ENCODE results near the gene C1orf159.
A peak's percentile ranks its signal among the peaks of the same experiment; 100 is the strongest.

Gene C1orf159

GRCh38 chr1:1119272-1119890 lies 3.5 kb upstream of the C1orf159 start:
- Histone ChIP-seq H3K27me3 (ENCODE audit: control insufficient read depth, insufficient read depth, low read length) (peaks cover 12% of the 10 kb centered on the region), H3K4me1 (ENCODE audit: control insufficient read depth, insufficient read depth, low read length) (no peaks in the 10 kb centered on the region), H3K9me3 (ENCODE audit: control insufficient read depth, insufficient read depth, low read length) (no peaks in the 10 kb centered on the region), H3K9ac (ENCODE audit: low read depth, low read length) (no peak overlapping the region), H3K4me3 (ENCODE audit: low read depth, low read length) (no peak overlapping the region), H3K36me3 (ENCODE audit: control insufficient read depth, insufficient read depth, low read length) (no peaks in the 10 kb centered on the region)

GRCh38 chr1:1118876-1119220 lies 3.0 kb upstream of the C1orf159 start:
- Histone ChIP-seq H3K4me1 (ENCODE audit: control insufficient read depth, insufficient read depth, low read length) (no peaks in the 10 kb centered on the region), H3K27me3 (ENCODE audit: control insufficient read depth, insufficient read depth, low read length) (peaks cover 12% of the 10 kb centered on the region), H3K36me3 (ENCODE audit: control insufficient read depth, insufficient read depth, low read length) (no peaks in the 10 kb centered on the region), H3K4me3 (ENCODE audit: low read depth, low read length) (no peak overlapping the region), H3K9me3 (ENCODE audit: control insufficient read depth, insufficient read depth, low read length) (no peaks in the 10 kb centered on the region), H3K9ac (ENCODE audit: low read depth, low read length) (no peak overlapping the region)

GRCh38 chr1:1118011-1118875 lies 2.4 kb upstream of the C1orf159 start:
- Histone ChIP-seq H3K4me1 (ENCODE audit: control insufficient read depth, insufficient read depth, low read length) (no peaks in the 10 kb centered on the region), H3K9me3 (ENCODE audit: control insufficient read depth, insufficient read depth, low read length) (peaks cover 4% of the 10 kb centered on the region)

DNA sequence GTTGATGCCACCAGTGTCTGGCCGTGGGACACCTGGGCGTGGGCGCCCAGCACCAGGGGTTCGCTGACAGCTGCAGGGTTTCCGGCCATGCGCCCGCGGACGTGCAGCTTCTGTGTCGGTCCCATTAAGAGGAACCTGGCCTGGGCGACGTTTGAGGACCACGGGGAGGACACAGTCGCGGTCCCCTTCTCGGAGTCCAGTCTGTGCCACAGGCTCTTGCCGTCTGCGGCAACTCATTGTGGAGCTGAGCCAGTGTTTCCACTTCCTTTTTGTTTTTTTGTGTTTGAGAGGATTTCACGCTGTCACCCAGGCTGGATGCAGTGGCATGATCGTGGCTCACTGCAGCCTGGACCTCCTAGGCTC lies 1.6 kb upstream of the C1orf159 start:
- no peaks in the 10 kb centered on the region for H3K4me1 ChIP-seq (ENCODE audit: control insufficient read depth, insufficient read depth, low read length)
- peaks cover 12% of the 10 kb centered on the region for H3K27me3 ChIP-seq (ENCODE audit: control insufficient read depth, insufficient read depth, low read length)
- peaks cover 5% of the 10 kb centered on the region for H3K36me3 ChIP-seq (ENCODE audit: control insufficient read depth, insufficient read depth, low read length)
- H3K9me3 ChIP-seq (ENCODE audit: control insufficient read depth, insufficient read depth, low read length), result peaks cover 5% of the 10 kb centered on the region
- no peak overlapping the region for H3K9ac ChIP-seq (ENCODE audit: low read depth, low read length)
- no peak overlapping the region for H3K4me3 ChIP-seq (ENCODE audit: low read depth, low read length)

More at GRCh38 chr1:1118011-1118875, 2.4 kb upstream of the C1orf159 start:
- no peak overlapping the region for H3K4me3 ChIP-seq (ENCODE audit: low read depth, low read length)
- peaks cover 4% of the 10 kb centered on the region for H3K36me3 ChIP-seq (ENCODE audit: control insufficient read depth, insufficient read depth, low read length)
- no peak overlapping the region for H3K9ac ChIP-seq (ENCODE audit: low read depth, low read length)
- peaks cover 12% of the 10 kb centered on the region for H3K27me3 ChIP-seq (ENCODE audit: control insufficient read depth, insufficient read depth, low read length)

DNA sequence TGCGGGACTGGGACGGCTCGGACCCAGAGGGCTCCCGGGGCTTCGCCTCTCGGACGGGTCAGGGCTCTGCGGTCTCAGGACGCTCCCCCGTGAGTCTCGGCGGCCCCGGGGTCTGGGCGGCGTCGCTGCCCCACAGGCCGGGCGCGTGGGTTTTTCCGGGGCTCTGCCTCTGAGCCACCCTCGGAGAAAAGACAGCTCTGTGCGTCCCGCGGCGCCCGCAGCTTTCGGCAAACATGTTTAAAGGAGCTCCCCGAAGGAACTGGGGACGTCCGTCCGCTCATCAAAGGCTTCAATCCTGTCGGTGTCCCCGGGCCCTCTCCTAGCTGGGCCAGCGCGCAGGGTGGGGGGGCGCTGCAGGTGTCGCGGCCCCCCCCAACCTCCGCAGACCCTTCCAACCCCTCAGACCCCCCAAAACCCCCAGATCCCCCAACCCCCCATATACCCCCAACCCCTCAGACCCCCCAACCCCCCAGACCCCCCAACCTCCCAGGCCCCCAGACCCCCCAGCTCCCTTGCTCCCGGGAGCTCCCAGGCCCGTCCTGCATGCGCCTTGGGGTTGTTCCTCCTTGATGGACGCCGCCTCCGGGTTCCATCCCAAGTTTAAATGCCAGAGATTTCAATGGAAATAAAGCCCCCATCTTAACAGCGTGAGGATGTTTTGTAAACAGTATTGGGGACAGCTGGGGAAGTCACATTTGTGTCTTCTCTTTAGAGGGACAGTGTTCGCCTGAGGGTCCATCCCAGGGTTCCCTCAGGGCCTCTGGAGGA lies 996 bp upstream of the C1orf159 start:
- H3K4me1 ChIP-seq (ENCODE audit: control insufficient read depth, insufficient read depth, low read length), result no peaks in the 10 kb centered on the region
- H3K4me3 ChIP-seq (ENCODE audit: low read depth, low read length), result peak overlapping the region; percentile 45
- peaks cover 5% of the 10 kb centered on the region for H3K9me3 ChIP-seq (ENCODE audit: control insufficient read depth, insufficient read depth, low read length)
- H3K27me3 ChIP-seq (ENCODE audit: control insufficient read depth, insufficient read depth, low read length), result peaks cover 12% of the 10 kb centered on the region
- peaks cover 5% of the 10 kb centered on the region for H3K36me3 ChIP-seq (ENCODE audit: control insufficient read depth, insufficient read depth, low read length)
- no peak overlapping the region for H3K9ac ChIP-seq (ENCODE audit: low read depth, low read length)

- H3K4me3 ChIP-seq (ENCODE audit: low read depth, low read length), result peak overlapping the region; percentile 52
- no peaks in the 10 kb centered on the region for H3K4me1 ChIP-seq (ENCODE audit: control insufficient read depth, insufficient read depth, low read length)
- peaks cover 5% of the 10 kb centered on the region for H3K9me3 ChIP-seq (ENCODE audit: control insufficient read depth, insufficient read depth, low read length)
- H3K27me3 ChIP-seq (ENCODE audit: control insufficient read depth, insufficient read depth, low read length), result peaks cover 12% of the 10 kb centered on the region
- no peak overlapping the region for H3K9ac ChIP-seq (ENCODE audit: low read depth, low read length)
- H3K36me3 ChIP-seq (ENCODE audit: control insufficient read depth, insufficient read depth, low read length), result peaks cover 5% of the 10 kb centered on the region
These were observed 628 bp downstream of the C1orf159 start for GRCh38 chr1:1115136-1115785.

GRCh38 chr1:1114431-1114830 lies 1.5 kb downstream of the C1orf159 start:
- H3K27me3 ChIP-seq (ENCODE audit: control insufficient read depth, insufficient read depth, low read length), result peaks cover 12% of the 10 kb centered on the region
- H3K4me3 ChIP-seq (ENCODE audit: low read depth, low read length), result peak overlapping the region; percentile 52
- H3K4me1 ChIP-seq (ENCODE audit: control insufficient read depth, insufficient read depth, low read length), result no peaks in the 10 kb centered on the region
- peaks cover 9% of the 10 kb centered on the region for H3K36me3 ChIP-seq (ENCODE audit: control insufficient read depth, insufficient read depth, low read length)
- H3K9me3 ChIP-seq (ENCODE audit: control insufficient read depth, insufficient read depth, low read length), result peaks cover 5% of the 10 kb centered on the region
- H3K9ac ChIP-seq (ENCODE audit: low read depth, low read length), result no peak overlapping the region

GRCh38 chr1:1112237-1112985 lies 3.5 kb downstream of the C1orf159 start:
- Histone ChIP-seq H3K4me1 (ENCODE audit: control insufficient read depth, insufficient read depth, low read length) (no peaks in the 10 kb centered on the region), H3K9ac (ENCODE audit: low read depth, low read length) (no peak overlapping the region), H3K27me3 (ENCODE audit: control insufficient read depth, insufficient read depth, low read length) (peaks cover 3% of the 10 kb centered on the region), H3K9me3 (ENCODE audit: control insufficient read depth, insufficient read depth, low read length) (peaks cover 5% of the 10 kb centered on the region), H3K4me3 (ENCODE audit: low read depth, low read length) (no peak overlapping the region), H3K36me3 (ENCODE audit: control insufficient read depth, insufficient read depth, low read length) (peaks cover 9% of the 10 kb centered on the region)

DNA sequence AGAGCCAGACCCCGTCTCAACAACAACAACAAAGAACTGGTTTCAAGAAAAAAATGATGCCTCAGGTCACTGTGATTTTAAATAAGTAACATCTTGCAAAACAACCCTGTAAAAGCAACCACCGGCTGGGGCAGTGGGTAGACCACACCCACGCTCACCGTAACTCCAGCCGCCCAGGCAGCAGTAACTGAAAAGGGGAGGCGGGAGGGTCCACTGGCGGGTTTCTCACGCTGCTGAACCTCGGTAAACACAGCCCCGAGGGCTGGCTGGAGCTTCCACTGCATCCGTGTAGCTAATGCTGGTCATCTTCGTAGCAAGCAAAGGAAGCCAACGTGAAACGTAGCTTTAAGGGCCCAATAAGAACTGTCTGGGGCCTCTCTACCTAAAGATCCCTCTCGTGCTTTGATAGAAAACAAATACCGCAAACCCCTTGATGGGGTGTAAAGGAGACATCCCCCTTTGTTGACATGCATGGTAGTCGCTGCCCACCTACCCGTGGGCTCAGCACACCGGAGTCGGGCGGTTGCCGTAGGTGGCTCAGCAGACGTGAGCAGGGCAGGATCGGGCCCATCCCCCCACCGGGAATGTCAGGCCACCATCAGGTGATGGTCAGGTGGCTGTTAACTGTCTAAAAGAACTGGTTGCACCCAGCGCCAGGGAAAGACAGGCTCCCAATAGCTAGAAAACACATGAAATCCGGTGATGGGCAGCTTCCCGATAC lies 4.2 kb downstream of the C1orf159 start:
- Histone ChIP-seq H3K27me3 (ENCODE audit: control insufficient read depth, insufficient read depth, low read length) (no peaks in the 10 kb centered on the region), H3K4me1 (ENCODE audit: control insufficient read depth, insufficient read depth, low read length) (no peaks in the 10 kb centered on the region), H3K4me3 (ENCODE audit: low read depth, low read length) (no peak overlapping the region), H3K9ac (ENCODE audit: low read depth, low read length) (no peak overlapping the region), H3K36me3 (ENCODE audit: control insufficient read depth, insufficient read depth, low read length) (peaks cover 9% of the 10 kb centered on the region), H3K9me3 (ENCODE audit: control insufficient read depth, insufficient read depth, low read length) (peaks cover 5% of the 10 kb centered on the region)

GRCh38 chr1:1110561-1110971 lies 5.3 kb downstream of the C1orf159 start:
- H3K9ac ChIP-seq (ENCODE audit: low read depth, low read length), result no peak overlapping the region

More at GRCh38 chr1:1110561-1110971, 5.3 kb downstream of the C1orf159 start:
- Histone ChIP-seq H3K27me3 (ENCODE audit: control insufficient read depth, insufficient read depth, low read length) (no peaks in the 10 kb centered on the region), H3K4me3 (ENCODE audit: low read depth, low read length) (no peak overlapping the region), H3K36me3 (ENCODE audit: control insufficient read depth, insufficient read depth, low read length) (peaks cover 9% of the 10 kb centered on the region), H3K4me1 (ENCODE audit: control insufficient read depth, insufficient read depth, low read length) (no peaks in the 10 kb centered on the region), H3K9me3 (ENCODE audit: control insufficient read depth, insufficient read depth, low read length) (peaks cover 5% of the 10 kb centered on the region)

Measured in iPS-15b (cell line).